Medulla oblongata (tissue), 1 donor: ENCODE data around the gene TET2.
"Not testable (repeated sequence)": the region's sequence is repeated elsewhere in the genome, so short reads cannot be mapped to it uniquely, and the experiment has no call there.

ENCODE experiments used
- DNase-seq: peaks from one replicate; pipeline ENCODE4 v3.0.0-alpha.2; 2015; ENCODE audit errors: extremely low spot score

Gene TET2

GRCh38 chr4:105288121-105288520, 141.4 kb downstream of the TET2 start:
- no peak for DNase-seq

- DNase-seq = no peak
These were observed 145.2 kb downstream of the TET2 start for GRCh38 chr4:105291925-105292324.

DNA sequence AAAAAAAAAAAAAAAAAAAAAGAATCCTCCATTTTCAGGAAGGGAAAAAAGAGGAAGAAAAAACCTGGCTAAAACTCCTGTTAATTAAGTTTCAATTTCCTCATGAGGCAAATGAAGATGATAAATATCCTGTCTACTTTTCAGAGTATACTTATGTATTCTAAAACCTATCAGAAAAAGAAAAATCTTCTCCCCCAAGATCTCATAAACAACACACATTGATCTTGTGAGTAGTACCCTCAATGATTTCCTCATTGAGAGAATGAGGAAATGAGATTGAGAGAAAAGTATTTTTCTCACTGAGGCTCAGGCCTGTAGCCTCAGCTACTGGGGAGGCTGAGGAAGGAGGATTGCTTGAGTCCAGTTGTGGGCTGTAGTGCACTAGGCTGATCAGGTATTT, 146.7 kb downstream of the TET2 start:
- no peak for DNase-seq

DNA sequence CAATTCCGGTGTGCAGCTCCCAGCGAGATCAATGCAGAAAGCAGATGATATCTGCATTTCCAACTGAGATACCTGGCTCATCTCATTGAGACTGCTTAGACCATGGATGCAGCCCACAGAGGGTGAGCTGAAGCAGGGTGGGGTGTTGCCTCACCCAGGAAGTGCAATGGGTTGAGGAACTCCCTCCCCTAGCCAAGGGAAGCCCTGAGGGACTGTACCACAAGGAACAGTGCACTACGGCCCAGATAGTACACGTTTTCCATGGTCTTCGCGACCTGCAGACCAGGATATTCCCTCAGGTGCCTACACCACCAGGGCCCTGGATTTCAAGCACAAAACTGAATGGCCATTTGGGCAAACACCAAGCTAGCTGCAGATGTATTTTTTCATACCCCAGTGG, 150.0 kb downstream of the TET2 start:
- no peak for DNase-seq

DNA sequence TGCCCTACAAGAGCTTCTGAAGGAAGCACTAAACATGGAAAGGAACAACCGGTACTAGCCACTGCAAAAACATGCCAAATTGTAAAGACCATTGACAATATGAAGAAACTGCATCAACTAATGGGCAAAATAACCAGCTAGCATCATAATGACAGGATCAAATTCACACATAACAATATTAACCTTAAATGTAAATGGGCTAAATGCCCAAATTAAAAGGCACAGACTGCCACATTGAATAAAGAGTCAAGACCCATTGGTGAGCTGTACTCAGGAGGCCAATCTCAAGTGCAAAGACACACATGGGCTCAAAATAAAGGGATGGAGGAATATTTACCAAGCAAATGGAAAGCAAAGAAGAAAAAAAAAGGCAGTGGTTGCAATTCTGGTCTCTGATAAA, 152.4 kb downstream of the TET2 start:
- not testable (repeated sequence) for DNase-seq

DNA sequence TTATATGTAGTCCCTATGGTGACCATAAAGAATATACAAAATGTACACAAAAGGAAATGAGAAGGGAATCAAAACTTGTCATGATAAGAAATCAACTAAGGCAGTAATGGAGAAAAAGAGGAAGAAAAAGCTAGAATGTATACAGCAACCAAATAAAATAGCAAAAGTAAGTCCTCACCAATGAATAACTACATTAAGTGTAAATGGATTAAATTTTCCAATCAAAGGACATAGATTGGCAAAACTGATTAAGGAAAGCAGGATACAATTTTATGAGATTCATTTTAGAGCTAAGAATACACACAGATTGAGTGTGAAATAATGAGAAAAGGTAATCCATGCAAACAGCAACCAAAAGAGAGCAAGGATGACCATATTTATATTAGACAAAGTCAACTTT, 157.4 kb downstream of the TET2 start:
- DNase-seq = no peak

- DNase-seq = no peak
These were observed 158.6 kb downstream of the TET2 start for GRCh38 chr4:105305019-105305836.

DNA sequence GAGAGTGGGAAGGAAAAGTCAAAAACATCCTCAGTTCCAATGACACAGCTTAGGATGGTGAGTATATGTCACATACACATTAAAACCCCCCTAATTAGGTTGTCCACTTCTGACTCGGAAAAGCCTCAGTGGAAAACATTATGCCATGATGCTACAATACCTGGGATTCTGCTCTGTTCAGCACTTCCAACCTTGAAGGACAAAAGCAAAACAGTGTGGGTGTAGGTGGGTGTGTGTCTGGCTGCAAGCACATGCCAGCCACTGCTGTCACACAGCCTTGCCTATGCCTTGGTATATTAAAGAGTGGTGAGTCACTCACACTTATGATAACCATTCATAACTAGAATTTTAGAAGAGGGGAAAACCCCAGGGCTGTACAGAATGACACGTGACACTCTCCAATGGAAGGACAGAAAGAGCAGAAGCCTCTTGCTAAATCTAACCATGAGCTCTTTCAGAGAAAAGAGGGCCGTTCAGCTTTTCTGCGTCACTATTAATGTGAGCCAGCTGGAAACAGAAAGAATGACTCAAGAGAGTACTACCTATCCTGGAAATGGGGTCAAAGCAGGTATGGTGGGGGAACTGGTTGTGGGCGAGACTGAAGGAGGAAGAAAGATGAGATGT, 159.6 kb downstream of the TET2 start:
- DNase-seq = no peak

DNA sequence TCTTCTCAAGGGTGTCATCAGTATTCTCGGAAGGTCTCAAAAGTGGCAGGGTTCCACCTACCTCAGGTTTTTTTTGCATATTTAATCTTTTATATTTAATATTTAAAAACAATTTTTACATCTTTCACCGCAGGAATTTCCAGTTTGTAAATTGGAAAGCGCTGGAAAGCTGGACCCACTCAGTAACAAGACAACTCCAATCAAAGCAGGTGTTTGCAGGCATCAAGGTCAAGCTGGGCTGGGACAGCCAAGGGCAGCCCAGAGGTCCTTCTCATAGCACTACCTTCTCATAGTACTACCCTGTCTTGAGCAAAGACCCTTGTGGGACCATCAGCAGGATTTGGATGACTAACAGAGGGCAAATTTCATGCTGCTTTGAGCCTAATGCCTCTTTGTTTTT, 160.1 kb downstream of the TET2 start:
- no peak for DNase-seq

DNA sequence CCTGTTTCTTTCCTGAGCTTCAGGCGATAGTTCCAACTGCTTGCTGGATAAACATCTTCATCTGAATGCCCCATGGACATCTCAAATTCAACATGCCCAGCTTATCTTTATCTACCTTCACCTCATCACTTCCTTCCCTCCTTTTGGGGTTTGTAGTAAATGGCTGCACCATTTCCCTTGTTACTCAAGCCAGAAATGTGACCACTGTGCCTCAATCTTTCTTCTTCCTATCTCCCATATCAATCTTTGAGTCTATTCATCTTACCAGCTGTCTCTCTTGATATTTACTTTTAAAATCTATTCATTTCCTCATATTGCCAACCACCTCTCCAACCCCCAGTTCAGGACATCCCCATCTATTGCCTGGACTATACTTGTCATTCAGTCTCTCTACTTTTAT, 171.8 kb downstream of the TET2 start:
- no peak for DNase-seq

GRCh38 chr4:105327222-105327621, 180.5 kb downstream of the TET2 start:
- DNase-seq = no peak

DNA sequence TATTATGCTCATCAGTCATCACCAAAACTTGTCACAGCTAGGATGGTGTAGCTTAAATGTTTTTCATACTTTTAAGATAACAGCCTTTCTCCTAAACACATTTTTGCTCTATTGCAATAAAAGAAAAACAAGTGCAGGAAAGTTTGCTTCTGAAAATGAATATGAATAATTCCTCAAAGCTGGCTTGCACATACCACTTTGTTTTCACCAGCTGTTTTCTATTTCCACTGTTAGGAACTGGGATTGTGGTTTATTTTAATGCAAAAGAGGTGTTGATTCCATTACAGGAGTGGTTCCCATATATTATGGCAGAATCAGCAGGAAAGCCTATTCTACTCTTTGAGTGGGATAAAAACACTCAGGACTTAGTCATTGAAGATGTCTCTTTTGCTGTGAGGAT, 181.3 kb downstream of the TET2 start:
- DNase-seq = no peak

- no peak for DNase-seq
These were observed 182.4 kb downstream of the TET2 start for GRCh38 chr4:105329081-105329480.
